ENCODE measurements around the gene CTSH. TPM values are rescaled to one million over a fixed set of nuclear protein-coding genes. Genes with fewer than 3 reads are reported as not detected.
A peak's percentile ranks its signal among the peaks of the same experiment; 100 is the strongest.

CTSH gene
- polyA plus RNA-seq (2012; ENCODE audit: insufficient read depth, insufficient read length), result 3.6 TPM

DNA sequence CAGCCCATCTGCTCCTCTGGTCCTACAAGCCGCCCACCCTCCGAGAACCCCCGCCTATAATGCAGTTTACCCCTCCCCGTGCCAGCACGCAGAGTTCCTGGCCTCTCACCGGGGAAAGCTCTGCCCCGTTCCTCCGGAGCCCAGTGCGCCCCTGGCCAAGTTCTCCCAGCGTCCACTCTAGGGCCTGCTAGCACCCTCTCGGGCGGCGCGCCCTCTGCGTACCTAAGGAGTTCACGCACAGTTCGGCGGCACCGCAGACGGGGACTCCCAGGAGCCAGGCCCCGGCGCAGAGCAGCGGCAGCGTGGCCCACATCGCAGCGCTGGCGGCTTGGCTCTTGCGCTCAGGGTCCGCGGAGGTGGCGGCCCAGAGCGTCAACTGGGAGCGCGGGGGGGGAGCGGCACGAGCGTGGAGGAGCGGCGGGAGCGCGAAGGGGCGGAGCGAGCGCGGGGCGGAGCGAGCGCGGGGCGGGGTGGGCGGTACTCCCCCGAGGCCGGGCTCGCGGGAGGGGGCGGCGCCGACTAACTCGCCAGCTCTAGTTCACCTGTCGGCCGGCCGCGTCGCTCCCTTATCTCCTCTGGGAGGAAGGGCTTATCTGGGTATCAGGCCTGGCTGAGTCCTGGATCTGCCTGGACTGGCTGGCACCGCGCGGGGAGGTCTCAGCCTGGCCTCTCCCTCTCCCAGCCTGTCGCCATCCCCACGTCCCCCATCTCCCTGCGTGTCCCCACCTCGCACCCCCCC, at the start of gene CTSH:
TSS of gene CTSH (minus strand) at position 378 of the 739 bp plus-strand sequence. CDS start at position 313, 65 bp downstream.
- peak within 1 kb of the TSS; percentile 46 for H3K4me3 ChIP-seq (ENCODE audit: low read length)
- DNase-seq (ENCODE audit: low read depth, low spot score), result no peak

DNA sequence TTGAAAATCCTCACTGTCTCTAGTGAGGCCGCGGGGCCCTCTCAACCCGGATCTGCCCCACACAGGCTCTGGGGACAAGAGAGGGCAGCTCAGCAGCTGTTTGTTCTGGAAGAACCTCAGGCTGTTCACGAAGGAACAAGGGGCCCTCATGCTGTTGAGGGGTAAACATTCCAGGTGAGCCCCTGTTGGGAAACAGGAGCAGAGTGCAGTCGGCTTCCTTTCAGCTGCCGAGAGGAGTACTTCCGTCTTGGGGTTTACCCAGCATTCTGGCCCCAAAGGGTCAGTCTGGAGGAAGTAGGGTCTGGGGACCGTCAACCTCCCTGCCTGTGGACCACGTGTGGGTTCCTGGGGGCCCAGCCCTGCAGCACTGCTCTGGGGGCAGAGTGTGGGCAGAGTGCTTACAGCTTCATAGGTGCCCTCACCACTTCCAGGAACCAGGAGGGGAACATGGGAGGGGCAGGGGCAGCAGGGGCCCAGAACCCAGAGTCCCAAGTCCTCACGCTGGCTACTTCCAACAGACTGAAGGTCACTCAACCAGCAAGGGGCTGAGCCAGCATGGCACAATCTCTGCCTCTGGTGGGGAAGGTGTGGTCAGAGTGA, 49.2 kb upstream of the CTSH start:
- no peak overlapping the region for H3K4me3 ChIP-seq (ENCODE audit: low read length)
- no peak for DNase-seq (ENCODE audit: low read depth, low spot score)

GRCh38 chr15:78993257-78993930, 48.5 kb upstream of the CTSH start:
- no peak for DNase-seq (ENCODE audit: low read depth, low spot score)
- no peak overlapping the region for H3K4me3 ChIP-seq (ENCODE audit: low read length)

- no peak for DNase-seq (ENCODE audit: low read depth, low spot score)
These were observed 47.8 kb upstream of the CTSH start for GRCh38 chr15:78992416-78993256.

DNA sequence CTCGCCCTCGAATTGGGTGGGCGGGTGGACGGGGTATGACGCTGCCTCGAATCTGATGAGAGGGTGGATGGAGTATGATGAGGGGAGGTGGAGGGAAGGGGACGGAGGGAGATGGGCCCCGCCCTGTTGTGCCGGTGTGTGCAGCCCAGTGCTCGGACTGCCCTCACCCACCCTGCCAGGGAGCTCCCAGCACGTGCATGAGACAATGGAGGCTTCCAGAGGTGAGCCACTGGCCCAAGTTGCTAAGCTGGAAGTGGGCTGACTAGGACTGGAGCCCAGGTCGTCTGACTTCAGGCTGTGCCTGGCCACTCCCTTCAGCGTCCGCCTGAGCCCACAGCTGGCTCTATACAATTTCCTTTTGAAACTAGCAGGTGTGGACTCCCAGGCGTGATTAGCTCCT, 47.0 kb upstream of the CTSH start:
- H3K4me3 ChIP-seq (ENCODE audit: low read length), result no peak overlapping the region
- no peak for DNase-seq (ENCODE audit: low read depth, low spot score)

More at GRCh38 chr15:78992416-78993256, 47.8 kb upstream of the CTSH start:
- H3K4me3 ChIP-seq (ENCODE audit: low read length), result no peak overlapping the region

DNA sequence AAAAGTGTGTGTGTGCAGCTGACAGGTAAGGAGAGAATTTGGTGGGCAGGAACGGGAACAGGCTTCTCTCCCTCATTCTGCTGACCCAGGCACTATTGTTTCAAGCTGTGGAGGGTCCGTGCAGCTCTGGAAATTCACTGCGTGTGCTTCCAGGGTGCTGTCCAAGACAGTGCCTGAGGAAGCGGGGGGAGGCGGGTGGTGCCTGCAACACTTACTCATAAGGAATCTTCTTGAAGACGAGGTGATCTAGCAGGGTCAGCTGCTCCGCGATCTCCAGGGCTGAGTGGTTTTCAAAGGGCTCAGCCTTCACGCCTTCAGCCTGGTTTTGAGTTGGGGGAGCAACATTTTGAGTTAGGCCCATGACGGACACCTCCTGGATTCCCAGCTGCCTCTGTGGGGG, 46.6 kb upstream of the CTSH start:
- DNase-seq (ENCODE audit: low read depth, low spot score), result no peak
- no peak overlapping the region for H3K4me3 ChIP-seq (ENCODE audit: low read length)

DNA sequence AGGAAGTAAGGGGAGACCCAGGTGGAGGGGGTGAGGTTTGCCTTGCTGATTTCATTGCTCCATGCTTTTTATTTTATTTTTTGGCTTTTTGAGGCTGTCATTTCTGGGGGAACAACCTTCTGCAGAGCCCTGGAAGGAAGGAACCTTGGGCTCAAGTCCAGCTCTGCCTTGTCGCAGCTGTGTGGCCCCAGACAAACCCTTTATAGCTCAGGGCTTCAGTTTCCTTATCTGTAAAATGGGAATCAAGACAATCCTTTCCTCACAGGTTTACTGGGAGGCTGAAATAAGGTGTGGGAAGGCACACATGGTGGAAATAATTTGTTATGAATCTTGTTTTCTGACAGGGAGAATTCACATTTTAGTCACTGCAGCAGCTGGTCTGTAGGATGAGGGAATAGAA, 45.4 kb upstream of the CTSH start:
- no peak overlapping the region for H3K4me3 ChIP-seq (ENCODE audit: low read length)
- DNase-seq (ENCODE audit: low read depth, low spot score), result no peak

GRCh38 chr15:78989701-78990240, 44.9 kb upstream of the CTSH start:
- H3K4me3 ChIP-seq (ENCODE audit: low read length), result no peak overlapping the region
- no peak for DNase-seq (ENCODE audit: low read depth, low spot score)

DNA sequence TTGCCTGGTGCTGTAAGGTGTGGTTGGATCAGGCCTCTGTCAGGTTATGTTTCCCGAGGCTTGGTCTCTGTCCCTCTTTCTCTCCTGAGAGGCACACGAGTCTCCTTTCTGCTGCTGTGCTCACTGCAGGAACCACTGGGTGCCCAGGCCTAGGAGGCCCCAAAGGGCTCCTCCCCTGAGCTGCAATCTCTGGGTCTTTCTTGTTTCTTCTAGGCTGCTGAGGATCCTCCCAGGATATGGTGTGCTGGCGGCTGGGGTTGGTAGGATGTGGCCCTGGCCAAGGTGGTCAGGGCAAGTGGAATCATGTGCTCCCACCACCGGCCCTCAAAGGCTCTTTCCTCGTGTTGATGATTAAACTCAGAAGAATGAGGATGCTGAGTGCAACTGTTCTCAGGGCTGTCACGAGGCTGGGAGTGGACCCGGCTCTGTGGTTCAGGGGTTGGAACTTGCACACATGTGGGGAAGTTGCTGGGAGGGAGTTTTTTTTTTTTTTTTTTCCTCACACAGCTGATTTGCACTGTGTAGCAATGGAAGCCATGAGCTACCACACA, 43.6 kb upstream of the CTSH start:
- DNase-seq (ENCODE audit: low read depth, low spot score), result no peak
- H3K4me3 ChIP-seq (ENCODE audit: low read length), result no peak overlapping the region

DNA sequence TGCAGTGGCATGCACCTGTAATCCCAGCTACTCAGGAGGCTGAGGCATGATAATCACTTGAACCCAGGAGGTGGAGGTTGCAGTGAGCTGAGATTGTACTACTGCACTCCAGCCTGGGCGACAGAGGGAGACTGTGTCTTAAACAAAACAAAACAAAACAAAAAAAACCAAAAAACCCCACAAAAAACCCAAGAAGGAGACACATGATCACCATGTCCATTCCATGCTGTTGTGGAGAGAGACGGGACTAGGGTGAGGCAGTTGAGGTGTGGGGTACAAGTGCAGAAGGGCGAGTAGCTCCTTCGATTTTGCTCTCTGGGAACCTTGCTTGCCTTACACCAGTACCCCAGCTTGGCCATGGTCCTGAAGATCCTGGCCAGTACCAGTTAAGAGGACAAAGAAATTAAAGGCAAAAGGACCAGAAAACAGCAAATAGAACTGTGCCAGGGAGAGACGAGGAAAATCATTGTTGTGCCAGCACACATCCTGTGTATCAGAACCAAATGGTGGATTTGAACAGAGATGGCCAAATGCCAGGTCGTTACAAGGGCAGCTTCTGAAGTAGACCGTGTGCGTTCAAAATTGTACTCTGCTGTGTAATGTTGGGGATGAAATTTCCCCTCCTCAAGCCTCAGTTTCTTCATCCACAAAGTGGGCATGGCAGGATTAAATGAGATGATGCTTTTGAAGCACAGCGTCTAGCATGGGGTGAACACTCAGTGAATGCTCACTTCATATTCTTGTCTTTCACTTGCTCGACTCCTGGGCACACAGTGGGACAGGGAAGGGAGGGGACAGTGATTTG, 42.9 kb upstream of the CTSH start:
- H3K4me3 ChIP-seq (ENCODE audit: low read length), result no peak overlapping the region
- DNase-seq (ENCODE audit: low read depth, low spot score), result no peak

DNA sequence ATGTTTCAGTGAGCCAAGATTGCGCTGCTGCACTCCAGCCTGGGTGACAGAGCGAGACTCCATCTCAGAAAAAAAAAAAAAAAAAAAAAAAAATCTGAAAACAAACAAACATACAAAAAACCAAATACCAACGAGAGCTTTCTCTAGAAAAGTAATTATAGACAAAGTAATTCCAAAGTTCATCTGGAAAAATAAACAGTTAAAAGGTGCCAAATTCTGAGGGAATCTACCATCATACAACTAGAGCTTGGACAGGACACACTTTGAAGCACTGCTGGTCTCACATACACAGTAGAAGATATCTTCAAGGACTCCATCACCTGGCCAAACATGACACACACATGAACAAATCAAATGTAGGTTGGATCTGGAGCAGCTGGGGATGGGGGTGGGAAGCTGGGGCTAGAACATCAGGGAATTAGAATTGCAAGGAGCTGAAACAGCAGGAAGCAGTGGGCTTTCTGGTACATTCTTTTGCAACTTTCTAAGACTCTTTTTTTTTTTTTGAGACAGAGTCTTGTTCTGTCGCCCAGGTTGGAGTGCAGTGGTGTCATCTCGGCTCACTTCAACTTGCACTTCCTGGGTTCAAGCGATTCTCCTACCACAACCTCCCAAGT, 41.1 kb upstream of the CTSH start:
- no peak for DNase-seq (ENCODE audit: low read depth, low spot score)
- H3K4me3 ChIP-seq (ENCODE audit: low read length), result no peak overlapping the region

GRCh38 chr15:78984041-78984440, 39.2 kb upstream of the CTSH start:
- no peak for DNase-seq (ENCODE audit: low read depth, low spot score)
- no peak overlapping the region for H3K4me3 ChIP-seq (ENCODE audit: low read length)

DNA sequence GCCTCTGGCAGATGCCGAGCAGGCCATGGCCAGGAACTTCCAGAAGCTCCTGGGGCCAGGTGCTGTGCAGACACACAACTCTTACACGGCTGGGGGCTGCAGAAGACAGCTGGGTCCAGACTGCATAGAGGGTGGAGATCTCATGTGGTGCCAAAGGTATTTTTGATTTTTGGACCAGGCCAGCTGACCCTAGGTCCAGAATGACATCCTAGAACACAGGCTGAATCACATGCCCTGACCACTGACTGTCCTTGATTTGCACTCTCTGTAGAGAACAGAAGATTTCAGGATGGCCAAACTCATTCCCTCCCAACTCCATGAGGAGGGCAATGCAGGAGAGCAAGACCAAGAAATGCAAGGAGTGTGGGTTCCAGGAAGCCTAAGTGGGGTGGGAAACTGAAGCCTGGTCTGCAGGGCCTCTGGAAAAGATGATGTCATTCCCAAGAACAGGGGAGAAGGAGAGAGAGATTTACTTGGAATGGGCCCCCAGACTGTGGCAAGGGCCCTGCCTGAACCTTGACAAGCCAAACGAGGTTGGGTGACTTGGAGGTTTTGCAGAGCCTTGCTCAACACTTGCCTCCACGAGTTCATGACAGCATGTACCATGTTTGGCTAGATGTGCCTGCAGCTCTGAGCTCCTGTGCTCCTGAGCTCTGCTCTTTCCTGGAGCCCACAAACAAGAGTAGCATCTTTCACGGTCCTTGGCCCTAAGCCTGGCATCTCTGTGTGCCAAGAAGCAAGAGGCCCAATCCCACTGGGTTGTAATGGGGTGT, 38.5 kb upstream of the CTSH start:
- DNase-seq (ENCODE audit: low read depth, low spot score), result no peak
- H3K4me3 ChIP-seq (ENCODE audit: low read length), result no peak overlapping the region

DNA sequence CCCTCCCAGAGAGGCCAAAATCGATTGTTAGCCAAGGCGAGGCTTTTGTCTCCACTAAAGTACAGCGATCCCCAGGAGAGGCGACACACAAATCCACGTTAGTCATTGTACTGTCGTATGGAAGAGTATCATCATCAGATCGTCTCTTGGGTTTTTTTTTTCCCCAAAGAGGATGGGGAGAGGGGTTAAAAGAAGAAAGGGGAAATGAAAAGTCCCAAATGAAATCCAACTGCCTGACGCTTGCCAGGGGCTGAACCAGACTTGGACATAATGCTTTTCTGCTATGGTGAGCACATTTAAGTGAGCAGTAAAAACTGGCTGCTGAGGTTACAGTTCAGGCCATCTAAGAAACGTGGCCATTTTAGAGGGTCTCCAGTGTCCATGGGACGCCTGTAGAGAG, 37.9 kb upstream of the CTSH start:
- H3K4me3 ChIP-seq (ENCODE audit: low read length), result no peak overlapping the region
- no peak for DNase-seq (ENCODE audit: low read depth, low spot score)

DNA sequence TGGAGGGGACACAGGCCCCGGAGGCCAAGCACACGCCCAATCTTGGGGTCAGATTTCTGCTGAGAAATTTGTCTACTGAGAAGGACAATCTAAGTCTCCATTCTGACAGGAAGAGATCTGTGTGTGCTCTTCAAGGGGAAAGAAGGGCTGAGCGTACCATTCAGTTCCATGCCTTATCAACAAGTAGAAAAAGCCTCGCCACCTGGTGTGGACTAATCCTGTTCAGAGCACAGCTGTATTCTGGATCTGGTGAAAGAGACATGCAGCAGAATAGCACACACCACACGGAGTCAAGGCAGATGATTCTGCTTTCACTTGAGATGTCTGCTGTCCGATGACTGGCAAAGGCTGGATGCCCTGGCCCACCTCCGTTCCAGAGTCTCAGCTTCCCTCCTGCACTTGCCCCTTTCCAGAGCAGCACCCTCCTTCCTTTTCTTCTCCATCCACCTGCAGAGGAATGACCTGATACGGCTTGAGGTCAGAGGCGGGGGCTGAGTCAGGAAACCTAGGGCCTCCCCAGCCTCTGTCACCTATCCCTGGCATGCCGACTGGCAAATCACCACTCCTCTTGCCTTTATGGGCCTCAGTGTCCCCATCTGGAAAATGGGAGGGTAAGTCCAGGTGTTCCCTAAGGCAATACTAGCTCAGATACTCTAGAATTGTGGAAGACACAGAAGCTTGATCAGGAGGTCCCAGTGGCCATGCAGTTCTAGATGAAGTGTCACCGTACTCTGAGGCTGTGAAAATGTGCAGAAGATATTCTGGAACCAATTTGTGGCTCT, 36.9 kb upstream of the CTSH start:
- no peak overlapping the region for H3K4me3 ChIP-seq (ENCODE audit: low read length)
- DNase-seq (ENCODE audit: low read depth, low spot score), result no peak
